ENCODE results near the gene GPER1.
"Not testable (repeated sequence)": the region's sequence is repeated elsewhere in the genome, so short reads cannot be mapped to it uniquely, and the experiment has no call there.

GPER1 gene

GRCh38 chr7:1071731-1072254, 16.1 kb upstream of the GPER1 start:
- TF ChIP-seq CTCF (IDR thresholded peaks at IDR 0.05): no peak

GRCh38 chr7:1073142-1073977, 14.6 kb upstream of the GPER1 start:
- Histone ChIP-seq H3K4me3 (no peak overlapping the region), H3K27ac (no peak overlapping the region)
- no peak for TF ChIP-seq CTCF (IDR thresholded peaks at IDR 0.05)
- DNase-seq (ENCODE audit: low spot score): no peak

More at GRCh38 chr7:1071731-1072254, 16.1 kb upstream of the GPER1 start:
- no peak for DNase-seq (ENCODE audit: low spot score)
- no peak overlapping the region for H3K4me3 ChIP-seq
- no peak overlapping the region for H3K27ac ChIP-seq

GRCh38 chr7:1074018-1074417, 13.9 kb upstream of the GPER1 start:
- not testable (repeated sequence) for H3K4me3 ChIP-seq; DNase-seq (ENCODE audit: low spot score)

GRCh38 chr7:1074593-1075431, 13.1 kb upstream of the GPER1 start:
- DNase-seq (ENCODE audit: low spot score): no peak
- Histone ChIP-seq H3K27ac (no peak overlapping the region), H3K4me3 (no peak overlapping the region)
- TF ChIP-seq CTCF (IDR thresholded peaks at IDR 0.05): no peak

More at GRCh38 chr7:1074018-1074417, 13.9 kb upstream of the GPER1 start:
- not testable (repeated sequence) for H3K27ac ChIP-seq

GRCh38 chr7:1076184-1077072, 11.5 kb upstream of the GPER1 start:
- peak overlapping the region in 1 of 2 donors; percentile 75 for H3K27ac ChIP-seq
- TF ChIP-seq CTCF (IDR thresholded peaks at IDR 0.05): no peak
- DNase-seq (ENCODE audit: low spot score): no peak
- H3K4me3 ChIP-seq: peak overlapping the region; percentile 58

GRCh38 chr7:1078519-1078918, 9.4 kb upstream of the GPER1 start:
- DNase-seq (ENCODE audit: low spot score): no peak
- Histone ChIP-seq H3K27ac (no peak overlapping the region), H3K4me3 (no peak overlapping the region)
- TF ChIP-seq CTCF (IDR thresholded peaks at IDR 0.05): no peak
